ENCODE measurements around the gene BTRC.

Gene BTRC

DNA sequence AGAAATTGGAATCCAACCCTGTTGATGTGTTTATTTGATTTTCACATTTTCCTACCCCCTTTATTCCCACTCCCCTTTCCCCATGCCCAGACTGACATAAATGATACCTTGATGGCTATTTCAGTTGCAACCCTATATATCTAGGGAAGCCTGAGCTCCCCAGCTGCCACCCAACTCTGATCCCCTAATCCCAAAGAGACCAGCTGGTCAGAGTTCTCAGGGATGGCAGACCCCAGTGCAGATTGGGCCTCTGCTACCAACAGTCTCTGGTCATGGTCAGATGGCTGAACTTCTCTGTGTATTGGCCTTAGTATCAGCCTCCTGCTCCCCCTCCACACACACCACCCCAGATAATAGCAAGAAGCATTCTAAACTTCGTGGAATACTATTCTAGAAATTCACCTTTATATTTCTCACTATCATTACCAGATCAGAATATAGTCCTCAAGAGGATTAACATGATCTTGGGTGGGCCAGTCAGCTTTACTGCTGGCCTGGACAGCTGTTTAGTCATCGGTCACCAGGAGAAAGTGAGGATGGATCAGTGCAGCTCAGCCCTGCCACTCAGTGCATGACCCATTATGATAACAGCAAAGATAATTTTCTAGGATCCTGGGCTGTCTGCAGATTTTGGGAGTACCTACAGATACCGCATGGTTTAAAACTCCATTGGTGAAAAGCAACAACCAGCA is 24.5 kb upstream of the BTRC start:
- TF ChIP-seq PPARA (CRISPR knock-in tag; IDR thresholded peaks at IDR 0.05; ENCODE audit: borderline replicate concordance) = no peak
- no peak for TF ChIP-seq ZFP30 (CRISPR knock-in tag; IDR thresholded peaks at IDR 0.05)
- TF ChIP-seq OSR1 (CRISPR knock-in tag; IDR thresholded peaks at IDR 0.05) = no peak
- TF ChIP-seq, protein P1, sequence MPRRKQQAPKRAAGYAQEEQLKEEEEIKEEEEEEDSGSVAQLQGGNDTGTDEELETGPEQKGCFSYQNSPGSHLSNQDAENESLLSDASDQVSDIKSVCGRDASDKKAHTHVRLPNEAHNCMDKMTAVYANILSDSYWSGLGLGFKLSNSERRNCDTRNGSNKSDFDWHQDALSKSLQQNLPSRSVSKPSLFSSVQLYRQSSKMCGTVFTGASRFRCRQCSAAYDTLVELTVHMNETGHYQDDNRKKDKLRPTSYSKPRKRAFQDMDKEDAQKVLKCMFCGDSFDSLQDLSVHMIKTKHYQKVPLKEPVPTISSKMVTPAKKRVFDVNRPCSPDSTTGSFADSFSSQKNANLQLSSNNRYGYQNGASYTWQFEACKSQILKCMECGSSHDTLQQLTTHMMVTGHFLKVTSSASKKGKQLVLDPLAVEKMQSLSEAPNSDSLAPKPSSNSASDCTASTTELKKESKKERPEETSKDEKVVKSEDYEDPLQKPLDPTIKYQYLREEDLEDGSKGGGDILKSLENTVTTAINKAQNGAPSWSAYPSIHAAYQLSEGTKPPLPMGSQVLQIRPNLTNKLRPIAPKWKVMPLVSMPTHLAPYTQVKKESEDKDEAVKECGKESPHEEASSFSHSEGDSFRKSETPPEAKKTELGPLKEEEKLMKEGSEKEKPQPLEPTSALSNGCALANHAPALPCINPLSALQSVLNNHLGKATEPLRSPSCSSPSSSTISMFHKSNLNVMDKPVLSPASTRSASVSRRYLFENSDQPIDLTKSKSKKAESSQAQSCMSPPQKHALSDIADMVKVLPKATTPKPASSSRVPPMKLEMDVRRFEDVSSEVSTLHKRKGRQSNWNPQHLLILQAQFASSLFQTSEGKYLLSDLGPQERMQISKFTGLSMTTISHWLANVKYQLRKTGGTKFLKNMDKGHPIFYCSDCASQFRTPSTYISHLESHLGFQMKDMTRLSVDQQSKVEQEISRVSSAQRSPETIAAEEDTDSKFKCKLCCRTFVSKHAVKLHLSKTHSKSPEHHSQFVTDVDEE (CRISPR knock-in tag; IDR thresholded peaks at IDR 0.05) = no peak
- TF ChIP-seq ARNTL (CRISPR knock-in tag; IDR thresholded peaks at IDR 0.05; ENCODE audit: borderline replicate concordance, low read depth) = no peak
- no peak for TF ChIP-seq ESRRG (CRISPR knock-in tag; IDR thresholded peaks at IDR 0.05)
- no peak for TF ChIP-seq ZNF8 (CRISPR knock-in tag; IDR thresholded peaks at IDR 0.05)
- no peak for TF ChIP-seq TCF4 (CRISPR knock-in tag; IDR thresholded peaks at IDR 0.05; ENCODE audit: borderline replicate concordance)
- ATAC-seq = no peak

- TF ChIP-seq GLIS3 (CRISPR knock-in tag; IDR thresholded peaks at IDR 0.05) (no peak), SNAI2 (CRISPR knock-in tag; IDR thresholded peaks at IDR 0.05) (no peak), OSR1 (CRISPR knock-in tag; IDR thresholded peaks at IDR 0.05) (no peak), CREB5 (CRISPR knock-in tag; IDR thresholded peaks at IDR 0.05; ENCODE audit: low read depth) (no peak), RARB (CRISPR knock-in tag; IDR thresholded peaks at IDR 0.05) (no peak), ZNF70 (CRISPR knock-in tag; IDR thresholded peaks at IDR 0.05) (no peak), PPARA (CRISPR knock-in tag; IDR thresholded peaks at IDR 0.05; ENCODE audit: borderline replicate concordance) (no peak), ARNTL (CRISPR knock-in tag; IDR thresholded peaks at IDR 0.05; ENCODE audit: borderline replicate concordance, low read depth) (no peak), ZFP30 (CRISPR knock-in tag; IDR thresholded peaks at IDR 0.05) (no peak), ZC3H10 (CRISPR knock-in tag; IDR thresholded peaks at IDR 0.05) (no peak), TOX (CRISPR knock-in tag; IDR thresholded peaks at IDR 0.05; ENCODE audit: borderline replicate concordance) (no peak), ZNF565 (CRISPR knock-in tag; conservative IDR thresholded peaks at IDR 0.05; ENCODE audit: low read depth) (no peak), ESRRG (CRISPR knock-in tag; IDR thresholded peaks at IDR 0.05) (no peak), BACH2 (CRISPR knock-in tag; IDR thresholded peaks at IDR 0.05; ENCODE audit: borderline replicate concordance) (no peak), ZFP3 (CRISPR knock-in tag; IDR thresholded peaks at IDR 0.05) (no peak), ZNF8 (CRISPR knock-in tag; IDR thresholded peaks at IDR 0.05) (no peak)
- TF ChIP-seq, protein P2, sequence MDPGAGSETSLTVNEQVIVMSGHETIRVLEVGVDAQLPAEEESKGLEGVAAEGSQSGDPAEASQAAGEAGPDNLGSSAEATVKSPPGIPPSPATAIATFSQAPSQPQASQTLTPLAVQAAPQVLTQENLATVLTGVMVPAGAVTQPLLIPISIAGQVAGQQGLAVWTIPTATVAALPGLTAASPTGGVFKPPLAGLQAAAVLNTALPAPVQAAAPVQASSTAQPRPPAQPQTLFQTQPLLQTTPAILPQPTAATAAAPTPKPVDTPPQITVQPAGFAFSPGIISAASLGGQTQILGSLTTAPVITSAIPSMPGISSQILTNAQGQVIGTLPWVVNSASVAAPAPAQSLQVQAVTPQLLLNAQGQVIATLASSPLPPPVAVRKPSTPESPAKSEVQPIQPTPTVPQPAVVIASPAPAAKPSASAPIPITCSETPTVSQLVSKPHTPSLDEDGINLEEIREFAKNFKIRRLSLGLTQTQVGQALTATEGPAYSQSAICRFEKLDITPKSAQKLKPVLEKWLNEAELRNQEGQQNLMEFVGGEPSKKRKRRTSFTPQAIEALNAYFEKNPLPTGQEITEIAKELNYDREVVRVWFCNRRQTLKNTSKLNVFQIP (CRISPR knock-in tag; IDR thresholded peaks at IDR 0.05; ENCODE audit: borderline replicate concordance, low read depth) = no peak
- TF ChIP-seq, protein P3, sequence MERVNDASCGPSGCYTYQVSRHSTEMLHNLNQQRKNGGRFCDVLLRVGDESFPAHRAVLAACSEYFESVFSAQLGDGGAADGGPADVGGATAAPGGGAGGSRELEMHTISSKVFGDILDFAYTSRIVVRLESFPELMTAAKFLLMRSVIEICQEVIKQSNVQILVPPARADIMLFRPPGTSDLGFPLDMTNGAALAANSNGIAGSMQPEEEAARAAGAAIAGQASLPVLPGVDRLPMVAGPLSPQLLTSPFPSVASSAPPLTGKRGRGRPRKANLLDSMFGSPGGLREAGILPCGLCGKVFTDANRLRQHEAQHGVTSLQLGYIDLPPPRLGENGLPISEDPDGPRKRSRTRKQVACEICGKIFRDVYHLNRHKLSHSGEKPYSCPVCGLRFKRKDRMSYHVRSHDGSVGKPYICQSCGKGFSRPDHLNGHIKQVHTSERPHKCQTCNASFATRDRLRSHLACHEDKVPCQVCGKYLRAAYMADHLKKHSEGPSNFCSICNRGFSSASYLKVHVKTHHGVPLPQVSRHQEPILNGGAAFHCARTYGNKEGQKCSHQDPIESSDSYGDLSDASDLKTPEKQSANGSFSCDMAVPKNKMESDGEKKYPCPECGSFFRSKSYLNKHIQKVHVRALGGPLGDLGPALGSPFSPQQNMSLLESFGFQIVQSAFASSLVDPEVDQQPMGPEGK (CRISPR knock-in tag; IDR thresholded peaks at IDR 0.05; ENCODE audit: borderline replicate concordance) = no peak
- ATAC-seq = no peak
Measured at GRCh38 chr10:101330231-101330630, 23.7 kb upstream of the BTRC start.

- ATAC-seq = no peak
- TF ChIP-seq, protein P1 (CRISPR knock-in tag; IDR thresholded peaks at IDR 0.05) = no peak
- TF ChIP-seq CSRNP3 (CRISPR knock-in tag; IDR thresholded peaks at IDR 0.05) (no peak), OSR1 (CRISPR knock-in tag; IDR thresholded peaks at IDR 0.05) (no peak), PPARA (CRISPR knock-in tag; IDR thresholded peaks at IDR 0.05; ENCODE audit: borderline replicate concordance) (no peak), ZFP3 (CRISPR knock-in tag; IDR thresholded peaks at IDR 0.05) (no peak), ISL1 (CRISPR knock-in tag; IDR thresholded peaks at IDR 0.05) (no peak)
- TF ChIP-seq, protein P3 (CRISPR knock-in tag; IDR thresholded peaks at IDR 0.05; ENCODE audit: borderline replicate concordance) = no peak
Measured at GRCh38 chr10:101330631-101331225, 23.2 kb upstream of the BTRC start.
